HG03457 (cell line): ENCODE measurements around the gene KLHL10.

Source experiments
- ATAC-seq: cut with Tn5 transposase; IDR thresholded peaks from one replicate; pipeline ENCODE4 v1.9.1; 2021; ENCODE audit warnings: moderate number of reproducible peaks; ENCODE audit not compliant: unreplicated experiment

Gene KLHL10

GRCh38 chr17:41892021-41892376 is 54.4 kb downstream of the KLHL10 start:
- ATAC-seq = no peak

GRCh38 chr17:41893384-41893783 is 55.8 kb downstream of the KLHL10 start:
- no peak for ATAC-seq

GRCh38 chr17:41894791-41895331 is 57.2 kb downstream of the KLHL10 start:
- ATAC-seq = no peak

- ATAC-seq = no peak
These were observed 58.0 kb downstream of the KLHL10 start for GRCh38 chr17:41895617-41896016.

- no peak for ATAC-seq
These were observed 59.1 kb downstream of the KLHL10 start for GRCh38 chr17:41896726-41897125.
